NCI-H1048 (cell line): ENCODE measurements around the gene SND1.

Experiments
- DNase-seq: peaks from one replicate; lab custom pipeline; 2025; lab: John Stamatoyannopoulos, UW

The SND1 gene

DNA sequence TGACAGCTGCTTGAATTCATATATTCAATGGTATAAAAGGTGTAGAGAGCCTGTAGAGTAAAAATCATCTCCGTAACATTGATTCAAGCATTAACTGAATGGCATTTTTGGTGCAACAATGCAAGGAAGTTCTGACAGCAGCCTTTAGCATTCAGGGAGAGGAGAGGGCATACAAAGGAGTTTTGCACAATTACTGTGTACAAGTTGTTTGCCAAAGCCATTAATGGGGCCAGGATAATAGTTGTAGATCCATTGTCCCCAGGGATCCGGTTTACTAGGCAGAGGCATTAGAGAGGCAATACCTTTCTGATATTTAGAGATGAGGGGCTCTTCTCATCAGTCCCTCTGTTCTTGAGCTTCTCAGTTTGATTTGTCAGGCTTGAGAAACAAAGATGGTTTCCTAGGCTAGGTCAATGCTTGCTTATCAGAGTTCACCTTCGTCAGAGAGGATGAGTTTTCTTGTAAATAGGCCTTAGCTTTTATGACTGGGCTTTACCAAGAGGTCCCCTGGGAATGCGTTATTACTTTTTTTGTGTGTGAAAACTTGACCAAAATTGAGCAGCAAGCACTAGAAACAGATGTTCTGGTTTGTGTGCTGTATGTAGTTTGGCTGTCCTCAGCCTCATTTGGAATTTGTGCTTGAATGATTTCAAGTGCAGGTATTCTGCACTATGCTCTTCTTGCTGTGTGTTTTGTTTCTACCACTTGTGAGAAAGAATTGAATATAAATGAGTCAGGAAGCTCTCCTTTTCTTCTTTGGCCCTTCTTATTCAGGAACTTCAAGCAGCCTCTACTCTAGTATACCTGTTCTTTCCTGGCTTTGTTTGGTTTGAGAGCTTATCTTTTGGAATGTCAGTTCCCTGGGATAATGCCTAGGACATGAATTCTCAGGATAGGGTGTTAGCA lies 32.0 kb downstream of the SND1 start:
- no peak for DNase-seq

- no peak for DNase-seq
These were observed 37.3 kb downstream of the SND1 start for GRCh38 chr7:127689194-127689772.

- no peak for DNase-seq
These were observed 38.3 kb downstream of the SND1 start for GRCh38 chr7:127690337-127690736.

- no peak for DNase-seq
These were observed 38.8 kb downstream of the SND1 start for GRCh38 chr7:127690806-127691205.

DNA sequence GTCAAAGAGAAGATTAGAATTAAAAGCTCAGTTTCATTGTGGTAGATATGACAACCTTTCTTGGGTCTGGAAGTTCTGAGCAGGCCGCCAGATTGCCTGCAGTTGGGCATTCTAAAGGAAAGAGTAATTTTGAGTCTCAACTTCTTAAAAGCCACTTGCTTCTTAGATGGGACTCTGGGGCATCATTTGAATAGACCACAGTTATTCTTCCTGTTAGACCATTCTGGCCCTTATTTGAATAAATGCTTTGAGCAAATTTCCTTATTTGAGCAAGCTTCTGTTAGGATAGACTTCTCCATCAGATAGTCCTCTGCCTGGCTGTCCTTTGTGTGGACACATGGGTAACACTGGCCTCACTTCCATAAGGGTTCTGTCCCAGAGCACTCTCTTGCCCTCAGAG lies 40.2 kb downstream of the SND1 start:
- DNase-seq: no peak

- DNase-seq: no peak
These were observed 47.9 kb downstream of the SND1 start for GRCh38 chr7:127699853-127700252.

GRCh38 chr7:127702052-127702652 lies 50.2 kb downstream of the SND1 start:
- DNase-seq: no peak

DNA sequence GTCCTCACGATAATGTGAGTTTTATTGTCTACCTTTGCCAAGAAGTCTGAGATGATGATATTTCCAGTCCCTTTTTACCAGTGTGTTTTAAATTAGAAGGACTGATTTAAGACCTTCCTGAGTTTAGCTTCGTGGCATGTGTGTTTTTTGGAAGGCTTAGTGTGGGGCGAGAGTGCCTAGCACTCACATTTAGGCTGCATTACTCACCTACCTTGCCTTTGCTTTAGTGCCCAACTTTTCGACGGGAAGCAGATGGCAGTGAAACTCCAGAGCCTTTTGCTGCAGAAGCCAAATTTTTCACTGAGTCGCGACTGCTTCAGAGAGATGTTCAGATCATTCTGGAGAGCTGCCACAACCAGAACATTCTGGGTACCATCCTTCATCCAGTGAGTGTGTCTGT lies 50.9 kb downstream of the SND1 start:
- DNase-seq: no peak

- no peak for DNase-seq
These were observed 52.2 kb downstream of the SND1 start for GRCh38 chr7:127704211-127704610.

GRCh38 chr7:127705461-127705959 lies 53.5 kb downstream of the SND1 start:
- no peak for DNase-seq

GRCh38 chr7:127706766-127707165 lies 54.8 kb downstream of the SND1 start:
- no peak for DNase-seq

- DNase-seq: no peak
These were observed 56.2 kb downstream of the SND1 start for GRCh38 chr7:127708201-127708600.

DNA sequence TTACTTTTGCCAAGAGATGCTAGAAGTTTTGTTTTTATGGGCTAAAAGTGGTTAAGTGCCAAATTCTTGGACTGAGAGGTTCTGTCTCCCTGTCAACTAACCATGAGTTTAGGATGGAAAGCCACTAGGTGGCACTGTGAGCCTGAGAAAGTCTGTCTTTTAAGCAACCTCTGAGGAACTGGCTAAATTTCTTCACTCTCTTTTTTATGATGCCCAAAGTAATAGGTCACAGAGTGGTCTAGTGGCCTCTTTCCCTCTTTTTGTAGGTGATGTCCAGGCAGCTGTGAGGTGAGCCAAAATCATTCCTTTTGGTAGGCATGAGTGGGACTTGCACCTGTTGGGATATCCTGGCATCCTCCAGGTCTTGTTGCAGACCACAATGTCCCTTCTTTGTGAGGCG lies 56.8 kb downstream of the SND1 start:
- no peak for DNase-seq

- DNase-seq: no peak
These were observed 58.6 kb downstream of the SND1 start for GRCh38 chr7:127710635-127711034.

GRCh38 chr7:127711872-127712271 lies 59.9 kb downstream of the SND1 start:
- DNase-seq: no peak

DNA sequence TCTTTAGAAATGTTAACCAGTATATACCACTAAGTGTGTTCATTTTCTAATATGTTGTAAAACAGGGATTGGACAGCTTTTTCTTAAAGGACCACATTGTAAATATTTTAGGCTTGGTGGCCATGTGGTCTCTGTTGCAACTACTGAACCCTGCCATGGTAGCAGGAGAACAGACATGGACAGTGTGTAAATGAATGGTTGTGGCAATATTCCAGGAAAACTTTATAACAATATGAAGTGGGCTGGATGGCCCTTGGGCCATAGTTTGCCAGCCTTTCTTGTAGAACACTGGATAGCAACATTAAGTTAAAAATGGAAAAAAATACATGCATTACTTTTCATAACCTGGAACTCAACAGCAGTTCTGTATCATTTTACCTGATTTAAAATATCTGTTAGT lies 61.0 kb downstream of the SND1 start:
- no peak for DNase-seq

- DNase-seq: no peak
These were observed 61.8 kb downstream of the SND1 start for GRCh38 chr7:127713758-127714157.

DNA sequence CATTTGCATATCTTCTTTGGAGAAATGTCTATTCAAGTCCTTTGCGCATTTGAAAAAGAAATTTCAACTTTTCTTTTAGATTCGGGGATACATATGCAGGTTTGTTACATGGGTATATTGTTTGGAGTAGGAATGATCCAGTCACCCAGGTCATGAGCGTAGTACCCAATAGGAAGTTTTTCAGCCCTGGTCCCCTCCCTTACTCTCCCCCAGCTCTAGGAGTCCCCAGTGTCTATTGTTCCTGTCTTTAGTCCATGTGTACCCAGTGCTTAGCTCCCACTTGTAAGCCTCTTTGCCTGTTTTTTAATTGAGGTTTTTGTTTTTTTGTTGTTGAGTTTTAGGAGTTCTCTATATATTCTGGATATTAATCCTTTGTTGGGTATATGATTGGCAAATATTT lies 63.3 kb downstream of the SND1 start:
- DNase-seq: no peak

DNA sequence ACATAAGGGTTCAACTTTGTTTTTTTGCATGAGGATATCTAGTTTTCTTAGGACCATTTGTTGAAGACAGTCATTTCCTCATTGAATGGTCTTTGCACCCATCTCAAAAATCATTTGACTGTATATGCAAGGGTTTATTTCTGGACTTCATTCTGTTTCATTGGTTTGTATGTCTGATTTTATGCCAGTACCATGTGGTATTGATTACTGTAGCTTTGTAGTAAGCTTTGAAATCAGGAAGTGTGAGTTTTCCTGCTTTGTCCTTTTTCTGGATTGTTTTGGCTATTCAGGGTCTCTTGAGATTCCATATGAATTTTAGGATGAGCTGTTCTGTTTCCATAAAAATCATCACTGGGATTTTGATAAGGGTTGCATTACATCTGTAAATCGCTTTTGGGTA lies 63.9 kb downstream of the SND1 start:
- no peak for DNase-seq

DNA sequence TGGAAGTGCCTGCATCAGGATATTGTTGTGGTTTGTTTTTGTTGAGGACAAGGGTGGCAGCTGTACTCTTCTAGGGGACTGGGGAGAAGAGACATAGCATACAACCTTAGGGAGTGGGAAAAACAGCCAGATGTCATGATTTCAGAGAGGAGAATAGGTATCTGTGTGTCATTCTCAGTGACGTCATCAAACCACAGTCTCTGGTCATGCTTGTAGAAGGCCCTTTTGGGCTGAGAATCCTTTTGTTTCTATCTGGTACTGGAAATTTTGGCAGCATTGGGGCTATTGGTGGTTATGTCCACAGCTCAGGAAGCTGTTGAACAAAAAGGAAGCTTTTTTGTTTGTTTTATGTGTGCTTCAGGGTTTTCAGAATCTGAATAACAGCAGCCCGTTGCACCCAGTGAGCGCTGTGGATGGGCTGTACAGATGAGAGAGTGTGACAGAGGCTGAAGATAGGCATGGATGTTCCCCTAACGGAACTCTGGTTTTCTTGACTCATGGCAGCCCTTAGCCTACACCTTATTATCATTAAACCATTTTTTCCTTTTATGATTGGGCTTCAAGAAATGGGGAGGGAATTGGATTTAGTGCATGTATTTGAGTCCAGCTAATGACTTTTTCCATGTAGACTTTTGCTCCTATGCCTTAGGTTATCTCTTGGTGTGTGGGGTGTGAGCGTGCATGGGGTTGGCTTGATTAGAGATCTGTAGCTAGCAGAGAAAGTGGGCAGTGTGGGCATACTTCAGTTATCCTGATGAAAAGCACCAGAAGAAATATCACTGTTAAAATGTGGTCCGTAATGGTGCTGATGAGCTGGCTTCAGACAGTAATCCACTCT lies 65.7 kb downstream of the SND1 start:
- DNase-seq: no peak

DNA sequence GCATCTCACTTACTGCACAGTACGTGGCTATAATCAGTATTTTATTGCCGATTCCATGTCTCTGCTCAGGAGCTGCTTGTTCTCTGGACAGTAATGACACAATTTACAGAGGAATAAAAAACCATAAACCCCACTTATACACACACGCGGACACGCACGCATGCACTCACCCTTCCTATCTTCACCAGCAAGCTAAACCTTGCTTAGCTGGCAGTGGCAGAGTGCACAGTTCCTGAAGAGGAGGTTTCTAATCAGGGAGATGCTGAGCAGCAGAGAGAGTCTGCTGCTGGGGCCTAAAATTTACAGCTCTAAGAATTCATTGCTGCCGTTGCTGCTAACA lies 66.3 kb downstream of the SND1 start:
- no peak for DNase-seq

DNA sequence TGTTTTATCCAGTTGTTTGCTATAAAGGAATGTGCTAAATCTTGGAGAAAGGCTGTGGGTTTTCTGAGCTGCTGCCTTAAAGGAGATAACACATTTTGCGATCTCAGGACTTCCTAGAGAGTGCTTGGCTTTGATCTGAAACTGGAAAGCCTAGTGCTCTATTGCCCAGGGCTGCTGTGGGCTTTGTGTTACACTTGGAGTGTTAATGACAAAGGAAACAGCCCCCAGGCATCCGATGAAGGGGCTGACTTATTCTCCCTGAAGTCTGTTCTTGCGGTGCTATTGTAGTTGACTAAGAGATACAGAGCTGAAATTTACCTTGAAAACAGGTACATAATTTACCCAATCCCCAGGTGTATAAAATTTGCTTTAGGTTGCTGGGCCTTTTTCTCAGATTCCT lies 74.5 kb downstream of the SND1 start:
- no peak for DNase-seq
